WTC11 (cell line): ENCODE results near the gene GLCCI1. TPM values are rescaled to one million over a fixed set of nuclear protein-coding genes. Genes with fewer than 3 reads are reported as not detected.

Experiments
- ATAC-seq: fragments of 200-7000 bp; cut with Tn5 transposase; 2 replicates; pipeline ENCODE4 v1.10.0; 2021; ENCODE audit warnings: mild to moderate bottlenecking, moderate library complexity
- CTCF ChIA-PET: fragments of 300-600 bp; sonication (Branson Sonifier 250); formaldehyde crosslinking; loops from one replicate; lab custom pipeline; 2021; ENCODE audit warnings: antibody characterized with exemption; lab: Charles Lee
- POLR2A ChIA-PET: fragments of 350-600 bp; sonication (Branson Sonifier 250); formaldehyde crosslinking; loops from one replicate; lab custom pipeline; 2021; ENCODE audit warnings: antibody characterized with exemption; lab: Charles Lee
- DNase-seq: peaks from one replicate; pipeline ENCODE4 v3.0.0; 2021; ENCODE audit warnings: low spot score
- H3K27ac Mint-ChIP-seq: 2 replicates; pipeline ENCODE4 v1.8.0; 2021; ENCODE audit warnings: mixed read lengths
- H3K27me3 Mint-ChIP-seq: 2 replicates; pipeline ENCODE4 v1.8.0; 2021; ENCODE audit warnings: low read depth, mild to moderate bottlenecking, moderate library complexity, mixed read lengths
- H3K36me3 Mint-ChIP-seq: 2 replicates; pipeline ENCODE4 v1.8.0; 2021; ENCODE audit warnings: mixed read lengths
- H3K4me1 Mint-ChIP-seq: 2 replicates; pipeline ENCODE4 v1.8.0; 2022; ENCODE audit warnings: mixed read lengths
- H3K4me3 Mint-ChIP-seq: 2 replicates; pipeline ENCODE4 v1.8.0; 2021; ENCODE audit warnings: mild to moderate bottlenecking, moderate library complexity, mixed read lengths
- H3K9me3 Mint-ChIP-seq: 2 replicates; pipeline ENCODE4 v1.8.0; 2021; ENCODE audit warnings: mixed read lengths
- AR ChIP-seq: fragments of 250-450 bp; sonication (Bioruptor Pico); IDR thresholded peaks from 2 replicates; pipeline ENCODE4 v1.9.0; 2021; ENCODE audit warnings: mild to moderate bottlenecking
- CDX4 ChIP-seq: fragments of 250-450 bp; sonication (Bioruptor Pico); IDR thresholded peaks from 2 replicates; pipeline ENCODE4 v1.9.0; 2021; ENCODE audit warnings: moderate library complexity, mild to moderate bottlenecking, inconsistent platforms, borderline replicate concordance
- CREM ChIP-seq: sonication (generic); formaldehyde crosslinking; IDR thresholded peaks from 2 replicates; pipeline ENCODE4 v1.8.1; 2022; ENCODE audit warnings: mild to moderate bottlenecking, missing genetic modification reagents, moderate library complexity
- FOXK1 ChIP-seq: sonication (generic); formaldehyde crosslinking; IDR thresholded peaks from 2 replicates; pipeline ENCODE4 v1.8.0; 2022; ENCODE audit warnings: mild to moderate bottlenecking, moderate library complexity, missing genetic modification reagents
- FOXP1 ChIP-seq: sonication (generic); formaldehyde crosslinking; IDR thresholded peaks from 2 replicates; pipeline ENCODE4 v1.8.0; 2022; ENCODE audit warnings: missing genetic modification reagents, mild to moderate bottlenecking, moderate library complexity, borderline replicate concordance
- FOXP4 ChIP-seq: sonication (generic); formaldehyde crosslinking; IDR thresholded peaks from 2 replicates; pipeline ENCODE4 v1.8.0; 2022; ENCODE audit warnings: mild to moderate bottlenecking, missing genetic modification reagents
- HMGA2 ChIP-seq: fragments of 250-450 bp; sonication (Bioruptor Pico); IDR thresholded peaks from 2 replicates; pipeline ENCODE4 v1.4.0; 2021; ENCODE audit warnings: mild to moderate bottlenecking, moderate library complexity
- JUN ChIP-seq: sonication (generic); formaldehyde crosslinking; IDR thresholded peaks from 2 replicates; pipeline ENCODE4 v1.8.0; 2023; ENCODE audit warnings: mild to moderate bottlenecking, missing genetic modification reagents
- NFATC4 ChIP-seq: fragments of 250-450 bp; sonication (Bioruptor Pico); IDR thresholded peaks from 2 replicates; pipeline ENCODE4 v1.9.0; 2021; ENCODE audit warnings: mild to moderate bottlenecking
- RELA ChIP-seq: sonication (generic); formaldehyde crosslinking; IDR thresholded peaks from 2 replicates; pipeline ENCODE4 v1.8.1; 2022; ENCODE audit warnings: missing genetic modification reagents, mild to moderate bottlenecking, borderline replicate concordance
- TEAD1 ChIP-seq: sonication (generic); formaldehyde crosslinking; IDR thresholded peaks from 2 replicates; pipeline ENCODE4 v1.8.0; 2022; ENCODE audit warnings: mild to moderate bottlenecking, missing genetic modification reagents
- USF1 ChIP-seq: sonication (generic); formaldehyde crosslinking; IDR thresholded peaks from 2 replicates; pipeline ENCODE4 v1.8.0; 2022; ENCODE audit warnings: mild to moderate bottlenecking, missing genetic modification reagents
- ZMAT4 ChIP-seq: fragments of 250-450 bp; sonication (Bioruptor Pico); IDR thresholded peaks from 2 replicates; pipeline ENCODE4 v1.9.0; 2021; ENCODE audit warnings: mild to moderate bottlenecking
- ZNF396 ChIP-seq: fragments of 250-450 bp; sonication (Bioruptor Pico); IDR thresholded peaks from 2 replicates; pipeline ENCODE4 v1.8.0; 2021; ENCODE audit warnings: mild to moderate bottlenecking, moderate library complexity, borderline replicate concordance
- ZNF671 ChIP-seq: fragments of 250-450 bp; sonication (Bioruptor Pico); IDR thresholded peaks from 2 replicates; pipeline ENCODE4 v1.8.0; 2021; ENCODE audit warnings: mild to moderate bottlenecking
- ZSCAN18 ChIP-seq: fragments of 250-450 bp; sonication (Bioruptor Pico); IDR thresholded peaks from 2 replicates; pipeline ENCODE4 v2.1.2; 2022; ENCODE audit warnings: mild to moderate bottlenecking, moderate library complexity
- total RNA-seq: library from RNA; stranded (reverse); gene quantifications from 3 replicates; pipeline ENCODE4 v1.2.3, GENCODE V29; 2021
- TF ChIP-seq, protein P1 (sequence below): sonication (generic); formaldehyde crosslinking; IDR thresholded peaks from 2 replicates; pipeline ENCODE4 v1.8.1; 2023; ENCODE audit warnings: mild to moderate bottlenecking, missing genetic modification reagents
- TF ChIP-seq, protein P2 (sequence below): sonication (generic); formaldehyde crosslinking; IDR thresholded peaks from 2 replicates; pipeline ENCODE4 v1.8.1; 2023; ENCODE audit warnings: mild to moderate bottlenecking, moderate library complexity, missing genetic modification reagents

GLCCI1 gene
- total RNA-seq, 1 experiment from 2014 or later: 23.8 TPM

- H3K4me3 Mint-ChIP-seq: no peak overlapping the region
- ChIA-PET CTCF (interaction anchor here (1.8 kb wide), 1 partner anchor 11 kb away, joined by 4 read pairs; no protein-coding TSS in a partner anchor), POLR2A (no interaction called here)
- ATAC-seq (no peak), DNase-seq (no peak)
- peaks cover 30% of the 10 kb centered on the region for H3K4me1 Mint-ChIP-seq
- no peaks in the 10 kb centered on the region for H3K27me3 Mint-ChIP-seq
- TF ChIP-seq, protein P1, sequence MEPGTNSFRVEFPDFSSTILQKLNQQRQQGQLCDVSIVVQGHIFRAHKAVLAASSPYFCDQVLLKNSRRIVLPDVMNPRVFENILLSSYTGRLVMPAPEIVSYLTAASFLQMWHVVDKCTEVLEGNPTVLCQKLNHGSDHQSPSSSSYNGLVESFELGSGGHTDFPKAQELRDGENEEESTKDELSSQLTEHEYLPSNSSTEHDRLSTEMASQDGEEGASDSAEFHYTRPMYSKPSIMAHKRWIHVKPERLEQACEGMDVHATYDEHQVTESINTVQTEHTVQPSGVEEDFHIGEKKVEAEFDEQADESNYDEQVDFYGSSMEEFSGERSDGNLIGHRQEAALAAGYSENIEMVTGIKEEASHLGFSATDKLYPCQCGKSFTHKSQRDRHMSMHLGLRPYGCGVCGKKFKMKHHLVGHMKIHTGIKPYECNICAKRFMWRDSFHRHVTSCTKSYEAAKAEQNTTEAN (CRISPR knock-in tag): no peak
- TF ChIP-seq CDX4 (CRISPR knock-in tag): no peak
- TF ChIP-seq JUN (CRISPR knock-in tag): no peak
- TF ChIP-seq FOXP4 (CRISPR knock-in tag): no peak
- H3K9me3 Mint-ChIP-seq: no peaks in the 10 kb centered on the region
- H3K36me3 Mint-ChIP-seq: no peaks in the 10 kb centered on the region
- no peak overlapping the region for H3K27ac Mint-ChIP-seq
Measured at GRCh38 chr7:7956531-7957128, 12.0 kb upstream of the GLCCI1 start.

- no peaks in the 10 kb centered on the region for H3K36me3 Mint-ChIP-seq
- no peak overlapping the region for H3K4me3 Mint-ChIP-seq
- POLR2A ChIA-PET: no interaction called here
- no peak for ATAC-seq
- TF ChIP-seq, protein P2, sequence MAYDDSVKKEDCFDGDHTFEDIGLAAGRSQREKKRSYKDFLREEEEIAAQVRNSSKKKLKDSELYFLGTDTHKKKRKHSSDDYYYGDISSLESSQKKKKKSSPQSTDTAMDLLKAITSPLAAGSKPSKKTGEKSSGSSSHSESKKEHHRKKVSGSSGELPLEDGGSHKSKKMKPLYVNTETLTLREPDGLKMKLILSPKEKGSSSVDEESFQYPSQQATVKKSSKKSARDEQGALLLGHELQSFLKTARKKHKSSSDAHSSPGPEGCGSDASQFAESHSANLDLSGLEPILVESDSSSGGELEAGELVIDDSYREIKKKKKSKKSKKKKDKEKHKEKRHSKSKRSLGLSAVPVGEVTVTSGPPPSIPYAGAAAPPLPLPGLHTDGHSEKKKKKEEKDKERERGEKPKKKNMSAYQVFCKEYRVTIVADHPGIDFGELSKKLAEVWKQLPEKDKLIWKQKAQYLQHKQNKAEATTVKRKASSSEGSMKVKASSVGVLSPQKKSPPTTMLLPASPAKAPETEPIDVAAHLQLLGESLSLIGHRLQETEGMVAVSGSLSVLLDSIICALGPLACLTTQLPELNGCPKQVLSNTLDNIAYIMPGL (CRISPR knock-in tag): no peak
- TF ChIP-seq ZSCAN18 (CRISPR knock-in tag) (no peak), RELA (CRISPR knock-in tag) (no peak), FOXP1 (CRISPR knock-in tag) (no peak), AR (CRISPR knock-in tag) (no peak), FOXK1 (CRISPR knock-in tag) (no peak), ZNF396 (CRISPR knock-in tag) (no peak), NFATC4 (CRISPR knock-in tag) (no peak), TEAD1 (no peak), ZMAT4 (no peak), USF1 (no peak), HMGA2 (CRISPR knock-in tag) (no peak), CREM (CRISPR knock-in tag) (no peak), ZNF671 (CRISPR knock-in tag) (no peak)
- H3K27me3 Mint-ChIP-seq: no peaks in the 10 kb centered on the region
- peaks cover 30% of the 10 kb centered on the region for H3K4me1 Mint-ChIP-seq
- CTCF ChIA-PET: interaction anchor here (1.8 kb wide), 1 partner anchor 10 kb away, joined by 4 read pairs; no protein-coding TSS in a partner anchor
- no peak for DNase-seq
- H3K27ac Mint-ChIP-seq: no peak overlapping the region
- no peaks in the 10 kb centered on the region for H3K9me3 Mint-ChIP-seq
Measured at GRCh38 chr7:7957513-7957912, 11.1 kb upstream of the GLCCI1 start.
